ENCODE measurements around the gene BCR. TPM values are rescaled to one million over a fixed set of nuclear protein-coding genes. Genes with fewer than 3 reads are reported as not detected.
A peak's percentile ranks its signal among the peaks of the same experiment; 100 is the strongest.
"Not testable (repeated sequence)": the region's sequence is repeated elsewhere in the genome, so short reads cannot be mapped to it uniquely, and the experiment has no call there.

BCR gene
- 46.9 and 69.0 TPM in 2 replicates for total RNA-seq

- no peak for DNase-seq (ENCODE audit: low read depth)
- H3K4me3 ChIP-seq (ENCODE audit: low read depth, low read length): peak within 1 kb of the TSS; percentile 67
- TF ChIP-seq CTCF (conservative IDR thresholded peaks at IDR 0.05; ENCODE audit: low read depth, low read length): peak; percentile 6
Measured at GRCh38 chr22:23180301-23180892, at the start of gene BCR. Gene BCR, plus strand, starts transcription at chr22:23180509. Its CDS starts 452 bp downstream, at chr22:23180961.

GRCh38 chr22:23130697-23131096 is 49.6 kb upstream of the BCR start:
- H3K4me3 ChIP-seq (ENCODE audit: low read depth, low read length): no peak overlapping the region
- TF ChIP-seq CTCF (conservative IDR thresholded peaks at IDR 0.05; ENCODE audit: low read depth, low read length): no peak
- DNase-seq (ENCODE audit: low read depth): no peak

GRCh38 chr22:23131931-23132330 is 48.4 kb upstream of the BCR start:
- H3K4me3 ChIP-seq (ENCODE audit: low read depth, low read length): no peak overlapping the region
- DNase-seq (ENCODE audit: low read depth): no peak
- no peak for TF ChIP-seq CTCF (conservative IDR thresholded peaks at IDR 0.05; ENCODE audit: low read depth, low read length)

GRCh38 chr22:23132376-23133091 is 47.8 kb upstream of the BCR start:
- no peak overlapping the region for H3K4me3 ChIP-seq (ENCODE audit: low read depth, low read length)
- TF ChIP-seq CTCF (conservative IDR thresholded peaks at IDR 0.05; ENCODE audit: low read depth, low read length): no peak
- DNase-seq (ENCODE audit: low read depth): no peak

GRCh38 chr22:23133922-23134321 is 46.4 kb upstream of the BCR start:
- TF ChIP-seq CTCF (conservative IDR thresholded peaks at IDR 0.05; ENCODE audit: low read depth, low read length): no peak
- DNase-seq (ENCODE audit: low read depth): no peak
- H3K4me3 ChIP-seq (ENCODE audit: low read depth, low read length): no peak overlapping the region

GRCh38 chr22:23136991-23137390 is 43.3 kb upstream of the BCR start:
- not testable (repeated sequence) for H3K4me3 ChIP-seq (ENCODE audit: low read depth, low read length); DNase-seq (ENCODE audit: low read depth)

- DNase-seq (ENCODE audit: low read depth): no peak
- TF ChIP-seq CTCF (conservative IDR thresholded peaks at IDR 0.05; ENCODE audit: low read depth, low read length): no peak
- no peak overlapping the region for H3K4me3 ChIP-seq (ENCODE audit: low read depth, low read length)
Measured at GRCh38 chr22:23137468-23137867, 42.8 kb upstream of the BCR start.
